CD4-positive, alpha-beta memory T cell (primary cell): ENCODE results near the gene TNFRSF1B. TPM values are rescaled to one million over a fixed set of nuclear protein-coding genes. Genes with fewer than 3 reads are reported as not detected.

Source experiments
- CTCF ChIA-PET: fragments of 350-600 bp; sonication (Branson Sonifier 250); formaldehyde crosslinking; loops from one replicate; lab custom pipeline; 2021; ENCODE audit warnings: inconsistent platforms; ENCODE audit not compliant: partially characterized antibody; lab: Charles Lee
- POLR2A ChIA-PET: fragments of 350-600 bp; sonication (Branson Sonifier 250); formaldehyde crosslinking; loops from one replicate; lab custom pipeline; 2021; ENCODE audit not compliant: partially characterized antibody; lab: Charles Lee
- DNase-seq, 5 donors: peaks; one replicate each; pipeline versions ENCODE4 v3.0.0 to v3.0.0-alpha.2; 2020 to 2022; ENCODE audit warnings: mixed read lengths in 1 of 5
- H3K27ac ChIP-seq: one replicate; pipeline ENCODE4 v1.7.0; 2013; ENCODE audit warnings: low read depth, low read length
- H3K27me3 ChIP-seq: 2 replicates; pipeline ENCODE4 v1.7.0; 2013; ENCODE audit warnings: mild to moderate bottlenecking, low read length, moderate library complexity; ENCODE audit not compliant: insufficient read depth
- H3K36me3 ChIP-seq: 2 replicates; pipeline ENCODE4 v1.7.0; 2013; ENCODE audit warnings: mild to moderate bottlenecking, low read length, moderate library complexity; ENCODE audit not compliant: insufficient read depth
- H3K4me1 ChIP-seq: 2 replicates; pipeline ENCODE4 v1.7.0; 2013; ENCODE audit warnings: mild to moderate bottlenecking, low read length, moderate library complexity; ENCODE audit not compliant: insufficient read depth
- H3K4me3 ChIP-seq, 2 donors: one replicate each; pipeline ENCODE4 v1.7.0; 2013; ENCODE audit warnings: low read length in 2 of 2, mild to moderate bottlenecking in 1 of 2
- H3K9me3 ChIP-seq, 2 donors: one replicate each; pipeline ENCODE4 v1.7.0; 2013; ENCODE audit warnings: low read length in 2 of 2, control low read depth in 1 of 2; ENCODE audit not compliant: control insufficient read depth in 1 of 2
- H3K27ac Mint-ChIP-seq, 7 donors: one replicate each; pipeline ENCODE4 v1.8.0; 2020 to 2021; ENCODE audit warnings: mixed read lengths in 7 of 7, mild to moderate bottlenecking in 6 of 7, inconsistent platforms in 3 of 7, moderate library complexity in 3 of 7
- H3K27me3 Mint-ChIP-seq, 2 donors: one replicate each; pipeline ENCODE4 v1.8.0; 2020 to 2021; ENCODE audit warnings: mixed read lengths in 2 of 2
- H3K36me3 Mint-ChIP-seq, 2 donors: one replicate each; pipeline ENCODE4 v1.8.0; 2020 to 2021; ENCODE audit warnings: mixed read lengths in 2 of 2, inconsistent platforms in 1 of 2, mild to moderate bottlenecking in 1 of 2
- H3K4me1 Mint-ChIP-seq, 4 donors: one replicate each; pipeline ENCODE4 v1.8.0; 2020 to 2021; ENCODE audit warnings: mixed read lengths in 4 of 4, mild to moderate bottlenecking in 1 of 4
- H3K4me3 Mint-ChIP-seq, 8 donors: one replicate each; pipeline ENCODE4 v1.8.0; 2020 to 2021; ENCODE audit warnings: mixed read lengths in 8 of 8, mild to moderate bottlenecking in 7 of 8, moderate library complexity in 6 of 8, inconsistent platforms in 3 of 8
- H3K9me3 Mint-ChIP-seq, 8 donors: one replicate each; pipeline ENCODE4 v1.8.0; 2020 to 2021; ENCODE audit warnings: mixed read lengths in 8 of 8, mild to moderate bottlenecking in 5 of 8, inconsistent platforms in 3 of 8, moderate library complexity in 1 of 8
- intact Hi-C: fragments of 100-400 bp; cut with micrococcal nuclease; formaldehyde crosslinking; loops from one replicate; pipeline ENCODE4 v1.15.1; 2023
- polyA plus RNA-seq, 2 donors: library from polyadenylated mRNA; unstranded; fragments of 300-500 nt; fragmentation: Illumina TruSeq; gene quantifications; one replicate each; pipeline ENCODE4 v1.2.3, GENCODE V29; 2021
- total RNA-seq, 2 experiments: library from RNA; stranded (reverse); gene quantifications; one replicate each; pipeline ENCODE4 v1.2.3, GENCODE V29; 2021

Gene TNFRSF1B
- total and polyA plus RNA-seq, 4 experiments from 2014 or later, result 111 to 201 (median 130) TPM

DNA sequence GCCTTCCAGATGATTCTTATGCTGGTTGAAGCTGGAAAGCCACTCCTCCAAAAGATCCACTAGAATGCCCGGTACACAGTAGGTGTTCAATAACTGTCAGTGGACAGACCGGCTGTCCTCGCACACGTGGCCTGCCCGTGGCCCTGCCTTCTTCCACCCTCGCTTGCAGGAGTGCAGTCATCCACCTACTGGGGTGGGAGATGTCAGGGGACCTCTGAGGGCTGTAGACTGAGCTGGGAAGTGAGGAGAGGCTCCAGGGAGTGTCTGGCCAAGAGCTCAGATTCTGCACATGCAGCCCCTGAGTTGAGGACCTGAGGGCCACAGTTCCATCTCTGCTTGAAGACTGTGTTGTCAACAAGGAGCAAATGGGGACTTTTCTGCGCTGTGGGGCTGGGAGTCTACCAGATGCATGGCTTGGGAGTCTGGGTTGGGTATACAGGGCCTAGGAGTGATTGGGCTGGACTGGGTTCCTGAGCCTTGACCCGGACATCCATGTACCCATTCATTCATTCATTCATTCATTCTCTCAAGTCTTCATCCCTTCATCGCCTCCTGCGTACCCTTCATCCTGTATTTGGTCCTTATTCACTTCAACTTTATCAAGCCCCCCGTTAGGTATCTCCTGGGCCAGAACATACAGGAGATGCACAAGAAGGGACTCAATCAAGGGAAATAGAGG is 4.2 kb upstream of the TNFRSF1B start:
- CTCF ChIA-PET, result interaction anchor here (1.1 to 4.9 kb wide), 7 partner anchors 12 to 48 kb away, joined by 3 to 25 read pairs (median 8); no protein-coding TSS in a partner anchor
- Histone ChIP-seq H3K4me3 (peak overlapping the region in 1 of 2 donors; percentile 38), H3K9me3 (no peaks in the 10 kb centered on the region), H3K4me1 (peaks cover 85% of the 10 kb centered on the region), H3K36me3 (no peaks in the 10 kb centered on the region), H3K27ac (peak overlapping the region; percentile 65), H3K27me3 (no peaks in the 10 kb centered on the region)
- Mint-ChIP-seq H3K4me1 (peaks cover 46 to 82% (median 66%) of the 10 kb centered on the region in 4 donors), H3K9me3 (peaks cover 0 to 4% (median 0%) of the 10 kb centered on the region in 8 donors), H3K4me3 (peak overlapping the region in 7 of 8 donors; percentile 72 to 90 (median 78)), H3K27me3 (no peaks in the 10 kb centered on the region), H3K36me3 (peaks cover 2 to 5% of the 10 kb centered on the region in 2 donors), H3K27ac (peak overlapping the region; percentile 91 to 100 (median 96))
- no peak for DNase-seq
- intact Hi-C loops, result loop anchor here (1.0 kb wide), 1 partner anchor 11 kb away; no protein-coding TSS in a partner anchor
- POLR2A ChIA-PET, result interaction anchor here (0.8 to 50.6 kb wide), 8 partner anchors 10 to 456 kb away, joined by 3 to 1713 read pairs (median 14); no protein-coding TSS in a partner anchor

DNA sequence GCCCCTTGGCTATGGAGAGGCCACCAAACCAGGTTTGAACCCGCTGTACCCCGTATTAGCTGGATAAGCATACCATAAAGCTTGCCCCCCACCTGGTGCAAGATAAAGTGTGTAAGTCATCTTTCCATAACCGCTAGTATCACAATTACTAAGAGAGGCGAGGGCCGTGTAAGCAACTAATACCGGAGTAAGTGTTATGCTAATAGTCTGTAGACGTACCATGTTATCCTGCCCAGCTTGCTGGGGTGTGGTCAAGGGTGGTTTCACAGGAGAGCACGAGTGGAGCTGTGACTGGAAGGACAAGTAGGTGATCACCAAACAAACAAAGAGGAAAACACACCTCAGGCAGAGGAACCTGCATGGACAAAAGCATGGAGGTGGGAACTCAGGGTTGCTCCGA is 3.6 kb upstream of the TNFRSF1B start:
- POLR2A ChIA-PET, result interaction anchor here (3.1 to 50.6 kb wide), 4 partner anchors 9 to 47 kb away, joined by 26 to 1713 read pairs (median 86); no protein-coding TSS in a partner anchor
- Histone ChIP-seq H3K27me3 (no peaks in the 10 kb centered on the region), H3K4me3 (peak overlapping the region in 1 of 2 donors; percentile 38), H3K4me1 (peaks cover 83% of the 10 kb centered on the region), H3K9me3 (no peaks in the 10 kb centered on the region), H3K36me3 (no peaks in the 10 kb centered on the region), H3K27ac (peak overlapping the region; percentile 65)
- Mint-ChIP-seq H3K27me3 (no peaks in the 10 kb centered on the region), H3K27ac (peak overlapping the region; percentile 81 to 100 (median 96)), H3K4me3 (peak overlapping the region in 6 of 8 donors; percentile 29 to 82 (median 71)), H3K36me3 (peaks cover 6 to 11% of the 10 kb centered on the region in 2 donors), H3K4me1 (peaks cover 40 to 82% (median 66%) of the 10 kb centered on the region in 4 donors), H3K9me3 (peaks cover 0 to 4% (median 0%) of the 10 kb centered on the region in 8 donors)
- intact Hi-C loops, result no loop called here
- DNase-seq, result no peak
- CTCF ChIA-PET, result interaction anchor here (1.1 to 4.9 kb wide), 5 partner anchors 13 to 47 kb away, joined by 3 to 25 read pairs (median 10); no protein-coding TSS in a partner anchor

DNA sequence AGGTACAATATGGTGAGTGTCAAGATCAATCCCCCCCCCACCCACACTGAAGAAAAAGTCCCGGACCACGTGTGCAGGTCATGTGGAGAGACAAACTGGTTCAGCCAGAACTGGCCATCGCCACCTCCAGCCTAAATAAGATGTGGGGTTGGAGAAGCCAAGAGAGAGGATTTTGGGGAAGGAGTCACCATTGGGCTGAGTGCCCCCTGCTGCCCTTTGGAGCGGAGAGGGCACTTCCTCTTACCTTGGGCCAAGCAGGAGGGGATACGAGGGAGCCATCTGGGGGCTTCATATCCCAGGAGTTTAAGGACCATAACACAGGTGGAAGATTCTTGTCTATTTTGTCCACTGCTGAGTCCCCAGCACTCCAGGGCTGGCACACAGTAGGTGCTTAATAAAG is 2.6 kb upstream of the TNFRSF1B start:
- DNase-seq, result no peak
- intact Hi-C loops, result no loop called here
- H3K36me3 ChIP-seq, result no peaks in the 10 kb centered on the region
- Mint-ChIP-seq H3K27ac (peak overlapping the region in 4 of 7 donors; percentile 10 to 96 (median 67)), H3K4me1 (peaks cover 42 to 82% (median 65%) of the 10 kb centered on the region in 4 donors), H3K27me3 (no peaks in the 10 kb centered on the region), H3K9me3 (peaks cover 0 to 4% (median 0%) of the 10 kb centered on the region in 8 donors), H3K4me3 (peak overlapping the region in 2 of 8 donors; percentile 41 to 54), H3K36me3 (peaks cover 6 to 17% of the 10 kb centered on the region in 2 donors)
- no peaks in the 10 kb centered on the region for H3K9me3 ChIP-seq
- ChIA-PET POLR2A (interaction anchor here (5.7 to 50.6 kb wide), 2 partner anchors 14 to 26 kb away, joined by 91 to 1713 read pairs; no protein-coding TSS in a partner anchor), CTCF (no interaction called here)
- H3K27me3 ChIP-seq, result no peaks in the 10 kb centered on the region
- no peak overlapping the region for H3K4me3 ChIP-seq
- no peak overlapping the region for H3K27ac ChIP-seq
- peaks cover 83% of the 10 kb centered on the region for H3K4me1 ChIP-seq

DNA sequence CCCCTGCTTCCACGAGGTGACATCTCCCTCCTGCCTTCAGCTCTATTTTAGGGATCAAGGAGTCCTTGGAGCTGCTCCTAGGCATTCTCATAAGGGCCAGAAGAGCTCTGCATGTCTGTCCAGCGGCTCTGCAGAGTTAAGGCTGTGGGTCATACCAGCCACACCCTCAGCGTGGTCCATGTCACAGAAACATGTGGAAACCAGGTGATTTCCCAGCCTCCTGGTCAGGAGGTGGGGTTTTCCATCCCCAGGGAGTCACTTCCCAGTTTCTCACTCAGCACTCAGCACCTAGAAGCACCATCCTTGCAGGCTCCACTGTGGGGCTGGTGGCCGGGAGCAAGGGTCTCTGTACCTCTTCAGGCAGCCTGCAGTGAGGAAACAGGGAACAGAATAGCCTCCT is 1.4 kb upstream of the TNFRSF1B start:
- Mint-ChIP-seq H3K27ac (peak overlapping the region in 2 of 7 donors; percentile 12 to 96), H3K9me3 (no peaks in the 10 kb centered on the region), H3K4me1 (peaks cover 46 to 84% (median 69%) of the 10 kb centered on the region in 4 donors), H3K4me3 (peak overlapping the region in 2 of 8 donors; percentile 84 to 93), H3K27me3 (no peaks in the 10 kb centered on the region), H3K36me3 (peaks cover 12 to 26% of the 10 kb centered on the region in 2 donors)
- peaks cover 86% of the 10 kb centered on the region for H3K4me1 ChIP-seq
- H3K27me3 ChIP-seq, result no peaks in the 10 kb centered on the region
- no peaks in the 10 kb centered on the region for H3K36me3 ChIP-seq
- ChIA-PET CTCF (interaction anchor here (2.0 to 2.1 kb wide), 2 partner anchors 10 to 40 kb away, joined by 5 to 9 read pairs; no protein-coding TSS in a partner anchor), POLR2A (interaction anchor here (0.6 to 50.6 kb wide), 5 partner anchors 8 to 45 kb away, joined by 3 to 1713 read pairs (median 33); no protein-coding TSS in a partner anchor)
- H3K4me3 ChIP-seq, result no peak overlapping the region
- DNase-seq, result no peak
- intact Hi-C loops, result no loop called here
- no peak overlapping the region for H3K27ac ChIP-seq
- H3K9me3 ChIP-seq, result no peaks in the 10 kb centered on the region

DNA sequence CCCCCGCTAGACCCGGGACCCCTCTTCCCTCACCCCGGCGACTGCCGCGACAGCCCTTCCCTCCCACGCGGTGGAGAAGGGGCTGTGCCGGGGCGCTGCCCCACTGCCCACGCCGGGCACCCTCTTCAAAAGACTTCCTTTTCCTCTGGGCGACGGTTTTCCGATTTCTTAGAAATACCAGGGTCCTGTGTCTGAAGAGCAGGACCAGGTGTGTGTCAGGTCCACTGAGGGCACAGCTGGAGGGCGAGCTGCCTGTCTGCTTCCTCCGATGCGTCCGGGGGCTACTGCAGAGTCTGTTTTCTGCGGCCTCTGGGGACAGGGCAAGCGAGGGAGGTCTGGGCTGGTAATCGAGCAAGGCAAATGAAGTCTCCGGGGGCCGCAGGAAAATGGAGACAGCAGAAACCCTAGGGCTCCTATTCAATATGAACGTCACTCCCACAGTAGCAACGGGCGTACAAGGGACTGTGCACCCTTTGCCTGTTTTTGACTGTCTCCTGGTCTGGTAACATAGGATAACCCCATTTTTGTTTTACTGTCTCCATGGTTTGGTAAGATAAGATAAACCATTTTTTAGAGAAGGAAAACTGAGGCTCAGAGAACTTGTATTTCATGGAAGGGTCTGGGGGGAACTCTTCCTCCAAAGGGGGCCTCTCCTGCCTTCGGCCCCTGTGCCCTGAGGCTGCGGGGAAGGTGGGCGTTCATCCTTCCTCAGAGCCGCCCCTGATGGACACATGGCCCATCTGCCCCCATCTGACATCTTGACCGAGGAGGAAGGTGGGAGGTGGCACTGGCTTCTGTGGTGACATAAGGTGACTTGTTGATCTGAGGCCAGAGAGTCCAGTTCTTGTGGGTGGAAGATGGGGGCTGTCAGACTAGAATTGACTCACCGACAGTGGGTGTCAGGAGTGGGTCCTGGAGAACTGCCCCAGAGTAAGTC is 970 bp downstream of the TNFRSF1B start:
- Mint-ChIP-seq H3K27ac (peak overlapping the region; percentile 99 to 100 (median 99)), H3K36me3 (peaks cover 17 to 41% of the 10 kb centered on the region in 2 donors), H3K9me3 (no peaks in the 10 kb centered on the region), H3K4me3 (peak overlapping the region; percentile 100), H3K4me1 (peaks cover 44 to 81% (median 66%) of the 10 kb centered on the region in 4 donors), H3K27me3 (no peaks in the 10 kb centered on the region)
- ChIA-PET POLR2A (interaction anchor here (1.3 to 50.6 kb wide), 6 partner anchors 6 to 42 kb away, joined by 4 to 1713 read pairs (median 62); no protein-coding TSS in a partner anchor), CTCF (interaction anchor here (1.1 to 3.5 kb wide), 4 partner anchors 8 to 42 kb away, joined by 4 to 25 read pairs (median 16); no protein-coding TSS in a partner anchor)
- H3K36me3 ChIP-seq, result no peaks in the 10 kb centered on the region
- H3K27ac ChIP-seq, result peak overlapping the region; percentile 88
- intact Hi-C loops, result loop anchor here (1.0 kb wide), 1 partner anchor 11 kb away; no protein-coding TSS in a partner anchor
- H3K4me3 ChIP-seq, result peak overlapping the region; percentile 85 to 93
- DNase-seq, result no peak
- H3K4me1 ChIP-seq, result peaks cover 85% of the 10 kb centered on the region
- H3K27me3 ChIP-seq, result no peaks in the 10 kb centered on the region
- H3K9me3 ChIP-seq, result no peaks in the 10 kb centered on the region

DNA sequence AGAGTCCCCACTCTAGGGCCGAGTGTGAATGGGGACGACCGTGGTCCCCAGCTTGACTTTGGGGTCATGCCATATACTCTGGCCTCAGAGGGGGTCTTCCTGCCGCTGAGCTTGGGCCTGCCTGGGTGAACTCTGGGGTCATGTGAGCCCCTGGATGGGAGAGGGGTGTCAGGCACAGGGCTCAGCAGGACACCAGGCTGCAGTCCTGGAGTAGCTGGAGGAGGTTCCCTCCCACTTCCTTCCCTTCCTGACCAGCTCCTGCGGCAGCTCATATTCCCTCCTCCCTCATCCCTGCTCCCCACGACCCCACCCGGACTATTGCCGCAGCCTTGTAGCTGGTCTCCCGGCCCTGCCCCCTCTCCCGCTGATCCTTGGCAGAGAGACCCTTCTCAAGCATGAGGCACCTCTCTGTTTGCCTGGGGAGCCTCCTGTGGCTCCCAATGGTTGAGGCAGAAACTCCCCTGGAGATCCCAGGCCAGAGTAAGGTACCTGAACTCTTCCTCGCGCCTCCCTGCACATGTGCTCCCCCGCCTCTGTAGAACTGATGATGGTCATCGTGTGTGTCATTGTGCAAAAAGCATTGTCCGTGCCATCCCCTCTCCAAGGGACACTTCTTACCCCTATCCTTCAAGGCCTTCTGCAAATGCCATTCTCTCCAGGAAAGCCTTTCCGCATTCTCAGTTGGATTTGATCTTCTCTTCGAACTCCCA is 1.8 kb downstream of the TNFRSF1B start:
- Histone ChIP-seq H3K27me3 (no peaks in the 10 kb centered on the region), H3K9me3 (no peaks in the 10 kb centered on the region), H3K27ac (peak overlapping the region; percentile 88), H3K36me3 (no peaks in the 10 kb centered on the region), H3K4me1 (peaks cover 85% of the 10 kb centered on the region), H3K4me3 (peak overlapping the region; percentile 85 to 93)
- peaks cover 0 to under 1% of the 10 kb centered on the region in 2 donors for H3K27me3 Mint-ChIP-seq
- DNase-seq, result no peak
- peak overlapping the region; percentile 100 for H3K4me3 Mint-ChIP-seq
- POLR2A ChIA-PET, result interaction anchor here (1.6 to 50.6 kb wide), 5 partner anchors 7 to 41 kb away, joined by 4 to 1713 read pairs (median 91); no protein-coding TSS in a partner anchor
- CTCF ChIA-PET, result interaction anchor here (0.6 to 3.5 kb wide), 7 partner anchors 9 to 43 kb away, joined by 3 to 25 read pairs (median 7); no protein-coding TSS in a partner anchor
- H3K9me3 Mint-ChIP-seq, result no peaks in the 10 kb centered on the region
- H3K27ac Mint-ChIP-seq, result peak overlapping the region; percentile 99 to 100 (median 99)
- intact Hi-C loops, result no loop called here
- H3K4me1 Mint-ChIP-seq, result peaks cover 45 to 81% (median 66%) of the 10 kb centered on the region in 4 donors
- peaks cover 18 to 42% of the 10 kb centered on the region in 2 donors for H3K36me3 Mint-ChIP-seq
